SJCRH30 (cell line): ENCODE measurements around the gene AP4B1. TPM values are rescaled to one million over a fixed set of nuclear protein-coding genes. Genes with fewer than 3 reads are reported as not detected.
A peak's percentile ranks its signal among the peaks of the same experiment; 100 is the strongest.
"Not testable (repeated sequence)": the region's sequence is repeated elsewhere in the genome, so short reads cannot be mapped to it uniquely, and the experiment has no call there.

Experiments
- DNase-seq, 2 experiments: peaks; one replicate each; pipeline ENCODE4 v3.0.0-alpha.2; 2015 to 2020
- H3K27ac ChIP-seq: fragments of 250-450 bp; sonication (Bioruptor Pico); 2 replicates; pipeline ENCODE4 v1.5.1; 2020; ENCODE audit warnings: mild to moderate bottlenecking, moderate library complexity
- H3K27me3 ChIP-seq: fragments of 250-450 bp; sonication (Bioruptor Pico); 2 replicates; pipeline ENCODE4 v1.5.1; 2020; ENCODE audit warnings: mild to moderate bottlenecking, moderate library complexity
- H3K36me3 ChIP-seq: fragments of 250-450 bp; sonication (Bioruptor Pico); 2 replicates; pipeline ENCODE4 v1.5.1; 2020; ENCODE audit warnings: mild to moderate bottlenecking, moderate library complexity
- H3K4me1 ChIP-seq: fragments of 250-450 bp; sonication (Bioruptor Pico); 2 replicates; pipeline ENCODE4 v1.5.1; 2020; ENCODE audit warnings: mild to moderate bottlenecking, moderate library complexity
- H3K4me3 ChIP-seq: fragments of 250-450 bp; sonication (Bioruptor Pico); 2 replicates; pipeline ENCODE4 v1.5.1; 2020; ENCODE audit warnings: mild to moderate bottlenecking, moderate library complexity
- H3K9me3 ChIP-seq: fragments of 250-450 bp; sonication (Bioruptor Pico); replicated peaks from 2 replicates; pipeline ENCODE4 v1.5.1; 2020; ENCODE audit warnings: mild to moderate bottlenecking, moderate library complexity
- total RNA-seq: library from RNA; depleted of rRNA; stranded (reverse); fragments of >200 nt; shearing (Covaris generic); gene quantifications from 2 replicates; pipeline ENCODE4 v1.2.3, GENCODE V29; 2014; rRNA removed

AP4B1 gene
- total RNA-seq = 11.7 and 14.3 TPM in 2 replicates

- H3K36me3 ChIP-seq = peaks cover 18% of the 10 kb centered on the region
- DNase-seq = peak; percentile 99
Observed at GRCh38 chr1:113904674-113905434, at the start of gene AP4B1, which contains the start of gene DCLRE1B. Gene AP4B1, minus strand, starts transcription at chr1:113904799. Its CDS starts 82 bp downstream, at chr1:113904717. Gene DCLRE1B, plus strand, starts transcription at chr1:113905326. Its CDS starts 261 bp downstream, at chr1:113905587.

GRCh38 chr1:113951719-113952118, 47.1 kb upstream of the AP4B1 start:
- DNase-seq = no peak

More at GRCh38 chr1:113904674-113905434, at the start of gene AP4B1, which contains the start of gene DCLRE1B:
- peak within 1 kb of the TSS; percentile 69 for H3K27ac ChIP-seq
- H3K4me3 ChIP-seq = peak within 1 kb of the TSS; percentile 80
- no peaks in the 10 kb centered on the region for H3K9me3 ChIP-seq
- 0 out of 2 replicates have a peak, but pooled peaks cover 2% of the 10 kb centered on the region for H3K4me1 ChIP-seq
- no peaks in the 10 kb centered on the region for H3K27me3 ChIP-seq

GRCh38 chr1:113950908-113951307, 46.3 kb upstream of the AP4B1 start:
- Histone ChIP-seq H3K27ac (no peak overlapping the region), H3K36me3 (peaks cover 30% of the 10 kb centered on the region), H3K4me1 (no peaks in the 10 kb centered on the region), H3K27me3 (no peaks in the 10 kb centered on the region), H3K9me3 (no peaks in the 10 kb centered on the region), H3K4me3 (no peak overlapping the region)
- DNase-seq = no peak

More at GRCh38 chr1:113951719-113952118, 47.1 kb upstream of the AP4B1 start:
- Histone ChIP-seq H3K4me1 (no peaks in the 10 kb centered on the region), H3K4me3 (no peak overlapping the region), H3K9me3 (no peaks in the 10 kb centered on the region), H3K27ac (no peak overlapping the region), H3K27me3 (no peaks in the 10 kb centered on the region), H3K36me3 (peaks cover 32% of the 10 kb centered on the region)

DNA sequence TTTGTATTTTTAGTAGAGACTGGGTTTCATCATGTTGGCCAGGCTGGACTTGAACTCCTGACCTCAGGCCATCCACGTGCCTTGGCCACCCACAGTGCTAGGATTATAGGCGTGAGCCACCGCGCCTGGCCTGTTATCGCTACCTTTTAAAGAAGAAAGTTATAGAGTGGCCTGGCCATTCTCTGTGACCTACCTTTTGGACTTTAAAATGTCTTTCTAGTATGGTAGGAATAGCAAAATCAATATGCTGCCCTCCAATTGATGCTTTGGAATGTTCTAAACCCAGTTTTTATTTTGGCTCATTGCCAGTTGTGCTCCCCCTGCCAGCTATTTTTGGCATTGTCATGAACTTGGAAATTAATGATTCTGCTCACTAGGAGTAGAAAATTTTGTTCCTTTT, 44.4 kb upstream of the AP4B1 start:
- H3K27me3 ChIP-seq = no peaks in the 10 kb centered on the region
- no peaks in the 10 kb centered on the region for H3K9me3 ChIP-seq
- peak in 1 of 2 experiments; percentile 33 for DNase-seq
- no peaks in the 10 kb centered on the region for H3K4me1 ChIP-seq
- H3K36me3 ChIP-seq = peaks cover 25% of the 10 kb centered on the region
- H3K4me3 ChIP-seq = no peak overlapping the region
- H3K27ac ChIP-seq = no peak overlapping the region

GRCh38 chr1:113948151-113948550, 43.6 kb upstream of the AP4B1 start:
- not testable (repeated sequence) for DNase-seq, H3K27ac ChIP-seq

DNA sequence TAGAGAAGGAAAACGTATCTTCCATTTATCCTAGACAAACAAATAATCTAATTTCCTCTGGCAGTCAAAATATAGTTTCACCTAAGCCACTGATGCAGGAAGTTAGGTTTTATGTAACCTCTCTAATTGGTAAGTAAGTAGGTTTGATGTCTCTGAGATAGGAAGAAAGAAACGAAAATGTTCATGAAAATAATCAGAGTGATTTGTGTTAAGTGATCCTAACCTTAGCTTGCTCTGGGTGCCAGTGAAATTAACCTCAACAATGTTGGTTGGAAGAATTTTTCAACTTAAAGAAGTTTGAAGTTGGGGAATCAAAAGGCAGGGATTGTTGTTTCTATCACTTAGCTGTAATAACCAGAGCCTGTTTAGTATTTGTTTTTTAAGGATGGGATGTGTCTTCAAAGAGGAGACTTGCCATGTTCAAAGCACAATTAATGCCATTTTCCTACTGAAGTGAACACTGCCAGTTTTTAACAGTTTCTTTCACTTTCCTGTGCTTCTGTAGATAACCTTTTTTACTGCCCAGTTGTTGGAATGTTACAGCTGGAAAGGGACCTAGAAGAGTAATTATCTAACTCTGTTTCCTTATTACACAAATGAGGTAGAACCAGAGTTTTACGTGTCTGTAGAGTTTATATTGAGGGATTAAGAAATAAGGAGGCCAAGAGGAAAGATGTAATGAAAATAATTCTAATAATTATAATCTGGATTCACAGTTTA, 42.9 kb upstream of the AP4B1 start:
- no peak overlapping the region for H3K4me3 ChIP-seq
- H3K4me1 ChIP-seq = no peaks in the 10 kb centered on the region
- H3K27ac ChIP-seq = no peak overlapping the region
- no peak for DNase-seq
- no peaks in the 10 kb centered on the region for H3K9me3 ChIP-seq
- no peaks in the 10 kb centered on the region for H3K27me3 ChIP-seq
- H3K36me3 ChIP-seq = peaks cover 27% of the 10 kb centered on the region

More at GRCh38 chr1:113948151-113948550, 43.6 kb upstream of the AP4B1 start:
- H3K9me3 ChIP-seq, H3K27me3 ChIP-seq, H3K4me1 ChIP-seq, H3K4me3 ChIP-seq: not testable (repeated sequence)
- peaks cover 27% of the 10 kb centered on the region for H3K36me3 ChIP-seq

DNA sequence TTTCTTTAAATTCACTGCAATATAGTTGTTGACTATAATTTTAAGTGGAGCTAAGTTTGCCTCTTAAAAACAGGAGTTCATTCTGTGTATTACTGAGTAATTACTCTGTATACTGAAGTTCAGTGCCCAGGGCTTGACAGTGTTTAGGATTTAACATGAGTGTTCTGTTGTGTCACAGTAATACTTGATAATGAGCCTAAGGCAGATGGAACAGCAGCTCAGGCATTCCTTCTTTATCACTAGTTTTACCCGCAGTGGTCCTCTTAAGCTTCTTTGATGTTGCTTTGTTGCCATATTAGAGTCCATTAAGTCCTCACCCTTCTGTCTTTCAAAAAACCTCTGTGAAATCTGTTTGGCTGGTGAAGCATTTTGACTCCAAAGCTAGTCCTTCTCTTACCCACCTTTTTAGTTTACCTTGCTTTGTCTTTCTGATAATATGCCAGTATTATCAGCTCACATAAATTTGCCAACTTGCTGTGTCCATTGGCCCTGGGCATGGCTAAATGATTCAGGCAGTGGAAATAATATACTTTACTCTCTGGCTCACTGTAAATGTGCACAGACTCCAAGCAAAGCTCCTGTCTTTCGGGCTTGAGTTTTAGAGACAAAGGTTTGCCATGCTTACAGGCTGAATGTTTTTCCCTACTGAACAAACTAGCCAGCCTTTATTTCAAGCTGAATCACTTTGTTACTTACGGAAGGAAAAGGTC, 42.2 kb upstream of the AP4B1 start:
- Histone ChIP-seq H3K4me1 (no peaks in the 10 kb centered on the region), H3K36me3 (peaks cover 31% of the 10 kb centered on the region), H3K27me3 (no peaks in the 10 kb centered on the region), H3K4me3 (no peak overlapping the region), H3K9me3 (no peaks in the 10 kb centered on the region), H3K27ac (no peak overlapping the region)
- no peak for DNase-seq

GRCh38 chr1:113946112-113946511, 41.5 kb upstream of the AP4B1 start:
- DNase-seq = no peak
- no peaks in the 10 kb centered on the region for H3K9me3 ChIP-seq
- no peaks in the 10 kb centered on the region for H3K4me1 ChIP-seq
- peaks cover 38% of the 10 kb centered on the region for H3K36me3 ChIP-seq
- no peak overlapping the region for H3K27ac ChIP-seq
- H3K4me3 ChIP-seq = no peak overlapping the region
- H3K27me3 ChIP-seq = no peaks in the 10 kb centered on the region

- no peak for DNase-seq
- H3K4me3 ChIP-seq = no peak overlapping the region
- peaks cover 40% of the 10 kb centered on the region for H3K36me3 ChIP-seq
- no peaks in the 10 kb centered on the region for H3K9me3 ChIP-seq
- no peaks in the 10 kb centered on the region for H3K27me3 ChIP-seq
- H3K4me1 ChIP-seq = no peaks in the 10 kb centered on the region
- no peak overlapping the region for H3K27ac ChIP-seq
Observed at GRCh38 chr1:113945329-113945728, 40.7 kb upstream of the AP4B1 start.

GRCh38 chr1:113943028-113943811, 38.6 kb upstream of the AP4B1 start:
- H3K4me3 ChIP-seq = no peak overlapping the region
- H3K4me1 ChIP-seq = no peaks in the 10 kb centered on the region
- H3K9me3 ChIP-seq = no peaks in the 10 kb centered on the region
- no peak for DNase-seq
- peaks cover 40% of the 10 kb centered on the region for H3K36me3 ChIP-seq
- no peak overlapping the region for H3K27ac ChIP-seq
- no peaks in the 10 kb centered on the region for H3K27me3 ChIP-seq

- DNase-seq = no peak
- no peaks in the 10 kb centered on the region for H3K4me1 ChIP-seq
- H3K36me3 ChIP-seq = peaks cover 40% of the 10 kb centered on the region
Observed at GRCh38 chr1:113942527-113942926, 37.9 kb upstream of the AP4B1 start.

GRCh38 chr1:113941245-113941559, 36.6 kb upstream of the AP4B1 start:
- Histone ChIP-seq H3K4me3 (no peak overlapping the region), H3K27me3 (no peaks in the 10 kb centered on the region)
- no peak for DNase-seq

More at GRCh38 chr1:113942527-113942926, 37.9 kb upstream of the AP4B1 start:
- Histone ChIP-seq H3K27me3 (no peaks in the 10 kb centered on the region), H3K27ac (no peak overlapping the region), H3K4me3 (no peak overlapping the region), H3K9me3 (no peaks in the 10 kb centered on the region)

DNA sequence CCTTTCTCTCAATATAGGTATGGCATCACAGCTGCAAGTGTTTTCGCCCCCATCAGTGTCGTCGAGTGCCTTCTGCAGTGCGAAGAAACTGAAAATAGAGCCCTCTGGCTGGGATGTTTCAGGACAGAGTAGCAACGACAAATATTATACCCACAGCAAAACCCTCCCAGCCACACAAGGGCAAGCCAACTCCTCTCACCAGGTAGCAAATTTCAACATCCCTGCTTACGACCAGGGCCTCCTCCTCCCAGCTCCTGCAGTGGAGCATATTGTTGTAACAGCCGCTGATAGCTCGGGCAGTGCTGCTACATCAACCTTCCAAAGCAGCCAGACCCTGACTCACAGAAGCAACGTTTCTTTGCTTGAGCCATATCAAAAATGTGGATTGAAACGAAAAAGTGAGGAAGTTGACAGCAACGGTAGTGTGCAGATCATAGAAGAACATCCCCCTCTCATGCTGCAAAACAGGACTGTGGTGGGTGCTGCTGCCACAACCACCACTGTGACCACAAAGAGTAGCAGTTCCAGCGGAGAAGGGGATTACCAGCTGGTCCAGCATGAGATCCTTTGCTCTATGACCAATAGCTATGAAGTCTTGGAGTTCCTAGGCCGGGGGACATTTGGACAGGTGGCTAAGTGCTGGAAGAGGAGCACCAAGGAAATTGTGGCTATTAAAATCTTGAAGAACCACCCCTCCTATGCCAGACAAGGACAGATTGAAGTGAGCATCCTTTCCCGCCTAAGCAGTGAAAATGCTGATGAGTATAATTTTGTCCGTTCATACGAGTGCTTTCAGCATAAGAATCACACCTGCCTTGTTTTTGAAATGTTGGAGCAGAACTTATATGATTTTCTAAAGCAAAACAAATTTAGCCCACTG, 36.0 kb upstream of the AP4B1 start:
- H3K9me3 ChIP-seq = no peaks in the 10 kb centered on the region
- H3K27ac ChIP-seq = no peak overlapping the region
- H3K4me1 ChIP-seq = no peaks in the 10 kb centered on the region
- no peak overlapping the region for H3K4me3 ChIP-seq
- H3K36me3 ChIP-seq = peaks cover 32% of the 10 kb centered on the region
- H3K27me3 ChIP-seq = no peaks in the 10 kb centered on the region
- DNase-seq = no peak

More at GRCh38 chr1:113941245-113941559, 36.6 kb upstream of the AP4B1 start:
- Histone ChIP-seq H3K9me3 (no peaks in the 10 kb centered on the region), H3K36me3 (peaks cover 38% of the 10 kb centered on the region), H3K27ac (no peak overlapping the region), H3K4me1 (no peaks in the 10 kb centered on the region)
